Endothelial cell of umbilical vein (primary cell): Measurements from ENCODE around the gene PDLIM1. TPM values are rescaled to one million over a fixed set of nuclear protein-coding genes. Genes with fewer than 3 reads are reported as not detected.

Source experiments
- BruUV-seq: library from RNA; stranded (reverse); fragments of 400-500 nt; replicated peaks from 2 replicates; lab custom pipeline; 2021; lab: Mats Ljungman, UMichigan
- CTCF ChIA-PET: fragments of 300-600, 350-600 bp; sonication (Branson Sonifier 250); formaldehyde crosslinking; loops from one replicate; lab custom pipeline; 2021; ENCODE audit warnings: antibody characterized with exemption, inconsistent platforms; lab: Charles Lee
- POLR2A ChIA-PET: fragments of 300-600, 350-600 bp; sonication (Branson Sonifier 250); formaldehyde crosslinking; loops from one replicate; lab custom pipeline; 2021; ENCODE audit warnings: antibody characterized with exemption, inconsistent platforms; lab: Charles Lee
- DNase-seq: peaks from one replicate; pipeline ENCODE4 v3.0.0-alpha.2; 2011; ENCODE audit warnings: low read depth, low spot score
- FAIRE-seq: peaks from 2 replicates; lab custom pipeline; 2011; peaks lifted over from hg19 to GRCh38; lab: Jason Lieb, UNC
- H2AFZ ChIP-seq: 2 replicates; pipeline ENCODE4 v1.6.0; 2012; ENCODE audit warnings: low read depth, low read length, control low read depth, inconsistent platforms
- H3K27ac ChIP-seq: 2 replicates; pipeline ENCODE4 v1.5.1; 2011; ENCODE audit warnings: low read depth, mild to moderate bottlenecking, control low read depth, low read length, moderate library complexity; ENCODE audit not compliant: insufficient read depth
- H3K27me3 ChIP-seq, 2 experiments: 2 replicates each; pipeline versions ENCODE4 v1.6.0 to v1.6.1; 2011; ENCODE audit warnings: low read length in 2 of 2, mixed read lengths in 1 of 2; ENCODE audit not compliant: control insufficient read depth in 2 of 2, insufficient read depth in 2 of 2
- H3K36me3 ChIP-seq, 2 experiments: 2 replicates in 1 of 2; 3 replicates in 1 of 2; pipeline ENCODE4 v1.5.1; 2011; ENCODE audit warnings: low read length in 2 of 2, mild to moderate bottlenecking in 1 of 2, moderate library complexity in 1 of 2; ENCODE audit not compliant: control insufficient read depth in 2 of 2, insufficient read depth in 2 of 2; ENCODE audit errors: extremely low read depth in 1 of 2
- H3K4me1 ChIP-seq: 3 replicates; pipeline ENCODE4 v1.5.1; 2011; ENCODE audit warnings: mild to moderate bottlenecking, low read length; ENCODE audit not compliant: control insufficient read depth, insufficient read depth; ENCODE audit errors: extremely low read depth
- H3K4me2 ChIP-seq: 2 replicates; pipeline ENCODE4 v1.6.1; 2011; ENCODE audit warnings: low read length, control low read depth, mixed read lengths; ENCODE audit not compliant: insufficient read depth
- H3K4me3 ChIP-seq, 3 experiments: fragments of 200-600 bp in 1 of 3; sonication (generic), shearing (Covaris generic) in 1 of 3; replicated peaks in 1 of 3; 2 replicates each; pipeline ENCODE4 v1.5.1; 2011 to 2016; ENCODE audit warnings: control low read depth in 3 of 3, low read length in 3 of 3, mild to moderate bottlenecking in 2 of 3, inconsistent platforms in 1 of 3, low read depth in 1 of 3, moderate library complexity in 1 of 3; ENCODE audit not compliant: insufficient read depth in 1 of 3
- H3K79me2 ChIP-seq: 2 replicates; pipeline ENCODE4 v1.6.0; 2012; ENCODE audit warnings: low read length, inconsistent platforms; ENCODE audit not compliant: control insufficient read depth, insufficient read depth
- H3K9ac ChIP-seq: replicated peaks from 2 replicates; pipeline ENCODE3; 2011; ENCODE audit warnings: low read length, control low read depth; ENCODE audit not compliant: insufficient read depth; ENCODE audit errors: extremely low read depth
- H3K9me1 ChIP-seq: replicated peaks from 3 replicates; pipeline ENCODE4 v1.6.0; 2011; ENCODE audit warnings: mild to moderate bottlenecking, low read length; ENCODE audit not compliant: control insufficient read depth, insufficient read depth; ENCODE audit errors: extremely low read depth
- H3K9me3 ChIP-seq: replicated peaks from 2 replicates; pipeline ENCODE4 v1.5.1; 2012; ENCODE audit warnings: low read length, inconsistent platforms; ENCODE audit not compliant: control insufficient read depth, insufficient read depth
- H4K20me1 ChIP-seq: replicated peaks from 2 replicates; pipeline ENCODE3; 2011; ENCODE audit warnings: mild to moderate bottlenecking, low read length; ENCODE audit not compliant: control insufficient read depth, insufficient read depth; ENCODE audit errors: extremely low read depth
- CTCF ChIP-seq, 2 donors: IDR thresholded peaks; 1 replicate in 1 of 2; 2 replicates in 1 of 2; pipeline ENCODE4 v1.5.1; 2011; ENCODE audit warnings: low read length in 2 of 2, mild to moderate bottlenecking in 2 of 2, moderate library complexity in 2 of 2, control low read depth in 1 of 2, inconsistent platforms in 1 of 2, low read depth in 1 of 2; ENCODE audit not compliant: insufficient read depth in 1 of 2; ENCODE audit errors: extremely low read depth in 1 of 2
- EZH2 ChIP-seq: IDR thresholded peaks from 2 replicates; pipeline ENCODE4 v1.6.1; 2012; ENCODE audit warnings: borderline replicate concordance, low read depth, mild to moderate bottlenecking, moderate library complexity, low read length, inconsistent platforms; ENCODE audit not compliant: severe bottlenecking
- FOS ChIP-seq: IDR thresholded peaks from 2 replicates; pipeline ENCODE4 v1.6.1; 2011; ENCODE audit warnings: mild to moderate bottlenecking, low read length, moderate library complexity, borderline replicate concordance; ENCODE audit not compliant: insufficient read depth
- GATA2 ChIP-seq: IDR thresholded peaks from 2 replicates; pipeline ENCODE4 v1.7.0; 2011; ENCODE audit warnings: low read depth, mild to moderate bottlenecking, moderate library complexity, mixed read lengths, low read length; ENCODE audit not compliant: insufficient read length, insufficient read depth
- JUN ChIP-seq: IDR thresholded peaks from 2 replicates; pipeline ENCODE4 v1.6.1; 2011; ENCODE audit warnings: borderline replicate concordance, low read depth; ENCODE audit not compliant: insufficient read length, insufficient read depth
- MAX ChIP-seq: IDR thresholded peaks from 2 replicates; pipeline ENCODE4 v1.6.1; 2011; ENCODE audit not compliant: insufficient read depth, insufficient read length
- MYC ChIP-seq: IDR thresholded peaks from one replicate; pipeline ENCODE4 v1.6.1; 2011; ENCODE audit warnings: mild to moderate bottlenecking, low read depth, low read length
- POLR2A ChIP-seq: IDR thresholded peaks from 2 replicates; pipeline ENCODE4 v1.6.1; 2012; ENCODE audit warnings: low read depth, mild to moderate bottlenecking, control low read depth, low read length
- POLR2AphosphoS5 ChIP-seq: IDR thresholded peaks from 2 replicates; pipeline ENCODE4 v1.6.1; 2012; ENCODE audit warnings: low read depth, mild to moderate bottlenecking, control low read depth, low read length, moderate library complexity; ENCODE audit not compliant: insufficient read depth
- dilution Hi-C: fragments of 300-500 bp; cut with MboI; formaldehyde crosslinking; loops from one replicate; pipeline ENCODE4 v1.15.0; 2019; ENCODE audit warnings: low sequenced_read_pairs; ENCODE audit not compliant: extremely low pct_ligation_motif_present
- intact Hi-C: fragments of 100-400 bp; cut with micrococcal nuclease; formaldehyde crosslinking; loops from one replicate; pipeline ENCODE4 v1.10.0; 2022
- polyA plus RNA-seq, 4 experiments: library from polyadenylated mRNA; depleted of rRNA in 3 of 4; stranded (reverse) in 3 of 4; unstranded in 1 of 4; fragments of >200 nt; gene quantifications; 2 replicates each; pipeline versions ENCODE4 v1.2.1 to v1.2.3, GENCODE V29; 2011 to 2012; ENCODE audit warnings: missing spikeins in 1 of 4
- total RNA-seq: library from RNA; stranded (reverse); gene quantifications from 2 replicates; pipeline ENCODE4 v1.2.3, GENCODE V29; 2021

PDLIM1 gene
- total and polyA plus RNA-seq, 2 donors (not counting 3 experiments of a cell fraction or from before 2014, with no cell fraction given) = 91.1 to 122 TPM

- Histone ChIP-seq H3K9ac (no peak overlapping the region), H3K36me3 (no peaks in the 10 kb centered on the region), H3K27ac (no peak overlapping the region), H2AFZ (no peak overlapping the region), H3K9me1 (no peaks in the 10 kb centered on the region), H3K4me1 (no peaks in the 10 kb centered on the region), H3K4me2 (no peak overlapping the region), H3K27me3 (no peaks in the 10 kb centered on the region), H3K4me3 (no peak overlapping the region), H3K79me2 (no peaks in the 10 kb centered on the region), H3K9me3 (no peaks in the 10 kb centered on the region), H4K20me1 (no peaks in the 10 kb centered on the region)
- TF ChIP-seq JUN = no peak
- no peak for TF ChIP-seq CTCF (IDR thresholded peaks at IDR 0.05; ENCODE audit: extremely low read depth in 1 of 2, insufficient read depth in 1 of 2, low read depth in 1 of 2, low read length in 2 of 2)
- no peak for TF ChIP-seq GATA2
- TF ChIP-seq MAX = no peak
- TF ChIP-seq EZH2 = no peak
- no peak for TF ChIP-seq MYC
- TF ChIP-seq POLR2A = no peak
- no peak for TF ChIP-seq FOS
- TF ChIP-seq POLR2AphosphoS5 = no peak
- intact Hi-C loops (no loop called here), dilution Hi-C loops (no loop called here)
- BruUV-seq = no TSS peak
- CTCF ChIA-PET = interaction anchor here (1.1 kb wide), 1 partner anchor 37 kb away, joined by 3 read pairs; no protein-coding TSS in a partner anchor
- POLR2A ChIA-PET = no interaction called here
- FAIRE-seq (no peak), DNase-seq (no peak)
Measured at GRCh38 chr10:95221124-95221523, 69.7 kb downstream of the PDLIM1 start.
